HG03521 (cell line): ENCODE measurements around the gene STEAP3.

ENCODE experiments used
- ATAC-seq: cut with Tn5 transposase; IDR thresholded peaks from one replicate; pipeline ENCODE4 v1.9.1; 2021; ENCODE audit warnings: mild to moderate bottlenecking, moderate library complexity; ENCODE audit not compliant: unreplicated experiment

Gene STEAP3

DNA sequence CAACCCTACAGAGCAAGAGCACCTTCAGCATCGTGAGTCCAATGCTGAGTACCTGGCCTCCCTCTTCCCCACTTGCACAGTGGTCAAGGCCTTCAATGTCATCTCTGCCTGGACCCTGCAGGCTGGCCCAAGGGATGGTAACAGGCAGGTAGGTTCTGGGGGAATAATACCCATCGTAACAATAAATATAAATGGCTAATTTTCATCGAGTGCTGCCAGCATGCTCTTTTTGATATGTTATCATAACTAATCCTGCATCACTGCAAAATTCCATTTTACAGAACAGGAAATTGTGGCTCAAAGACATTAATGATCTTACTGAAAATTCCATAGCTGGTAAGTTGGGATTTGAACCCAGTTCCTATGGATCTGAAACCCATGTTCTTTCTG is 22.2 kb downstream of the STEAP3 start:
- ATAC-seq: no peak

- ATAC-seq: no peak
These were observed 23.5 kb downstream of the STEAP3 start for GRCh38 chr2:119246884-119247843.

DNA sequence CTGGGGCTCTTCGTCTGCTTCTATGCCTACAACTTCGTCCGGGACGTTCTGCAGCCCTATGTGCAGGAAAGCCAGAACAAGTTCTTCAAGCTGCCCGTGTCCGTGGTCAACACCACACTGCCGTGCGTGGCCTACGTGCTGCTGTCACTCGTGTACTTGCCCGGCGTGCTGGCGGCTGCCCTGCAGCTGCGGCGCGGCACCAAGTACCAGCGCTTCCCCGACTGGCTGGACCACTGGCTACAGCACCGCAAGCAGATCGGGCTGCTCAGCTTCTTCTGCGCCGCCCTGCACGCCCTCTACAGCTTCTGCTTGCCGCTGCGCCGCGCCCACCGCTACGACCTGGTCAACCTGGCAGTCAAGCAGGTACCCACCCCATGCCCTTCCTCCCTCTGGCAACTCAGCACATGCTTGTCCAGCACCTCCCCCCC is 24.2 kb downstream of the STEAP3 start:
- no peak for ATAC-seq

GRCh38 chr2:119248311-119248710 is 24.7 kb downstream of the STEAP3 start:
- ATAC-seq: no peak

DNA sequence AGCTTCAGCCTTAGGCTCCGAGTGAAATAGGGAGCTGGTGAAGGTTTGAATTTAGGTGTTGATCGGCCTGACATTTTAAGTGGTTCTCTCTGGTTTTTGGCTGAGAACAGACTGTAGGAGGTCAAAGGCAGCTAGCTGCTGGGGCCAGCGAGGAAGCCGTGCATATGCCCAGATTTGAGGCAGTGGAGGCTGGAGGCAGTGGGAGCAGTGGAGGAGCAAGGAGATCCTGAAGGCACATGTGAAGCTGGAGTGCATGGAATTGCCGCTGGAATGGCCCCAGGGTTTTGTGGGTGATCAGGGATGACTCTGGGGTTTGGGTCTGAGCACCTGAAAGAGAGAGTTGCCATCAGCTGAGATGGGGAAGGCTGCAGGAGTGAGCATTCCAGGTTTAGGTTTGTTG is 25.1 kb downstream of the STEAP3 start:
- no peak for ATAC-seq

DNA sequence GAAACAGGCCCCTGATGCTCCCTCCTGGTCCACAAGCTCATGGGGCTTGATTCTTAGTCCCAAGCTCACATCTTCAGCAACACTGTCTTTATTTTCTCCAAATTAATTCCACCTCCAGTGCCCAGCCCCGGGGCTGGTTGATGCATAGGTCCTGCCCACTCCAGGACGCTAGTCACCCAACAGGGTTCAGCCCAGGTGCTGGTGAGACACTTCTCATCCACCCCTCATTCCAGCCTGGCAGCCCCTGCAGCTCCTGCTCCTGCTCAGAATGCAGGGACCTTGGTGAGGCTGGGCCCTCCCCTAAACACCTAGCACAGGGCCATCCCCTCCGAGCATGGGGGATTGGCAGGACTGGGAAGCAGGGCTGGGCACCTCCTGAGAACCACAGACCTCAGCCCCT is 25.7 kb downstream of the STEAP3 start:
- ATAC-seq: no peak

GRCh38 chr2:119249855-119250717 is 26.5 kb downstream of the STEAP3 start:
- no peak for ATAC-seq

- ATAC-seq: no peak
These were observed 27.2 kb downstream of the STEAP3 start for GRCh38 chr2:119250718-119251290.

DNA sequence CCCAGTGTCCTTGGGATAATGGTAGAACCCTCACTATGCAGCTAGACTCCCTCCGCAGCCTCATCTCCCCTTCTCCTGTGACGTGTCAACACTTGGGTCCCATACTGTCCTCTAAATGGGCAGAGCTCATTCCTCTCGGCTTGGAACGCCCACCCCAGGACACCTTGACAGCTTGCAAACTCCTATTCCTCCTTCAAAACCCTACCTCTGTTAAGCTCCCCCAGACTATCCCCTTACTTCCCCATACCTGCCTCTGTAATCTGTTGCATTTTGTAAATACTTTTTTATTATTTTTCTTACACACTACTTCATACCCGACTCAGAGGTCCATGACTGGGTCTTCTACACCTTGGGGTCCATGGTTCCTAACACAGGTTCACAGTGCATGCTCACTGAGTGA is 28.0 kb downstream of the STEAP3 start:
- no peak for ATAC-seq

GRCh38 chr2:119252186-119253113 is 28.8 kb downstream of the STEAP3 start:
- no peak for ATAC-seq

DNA sequence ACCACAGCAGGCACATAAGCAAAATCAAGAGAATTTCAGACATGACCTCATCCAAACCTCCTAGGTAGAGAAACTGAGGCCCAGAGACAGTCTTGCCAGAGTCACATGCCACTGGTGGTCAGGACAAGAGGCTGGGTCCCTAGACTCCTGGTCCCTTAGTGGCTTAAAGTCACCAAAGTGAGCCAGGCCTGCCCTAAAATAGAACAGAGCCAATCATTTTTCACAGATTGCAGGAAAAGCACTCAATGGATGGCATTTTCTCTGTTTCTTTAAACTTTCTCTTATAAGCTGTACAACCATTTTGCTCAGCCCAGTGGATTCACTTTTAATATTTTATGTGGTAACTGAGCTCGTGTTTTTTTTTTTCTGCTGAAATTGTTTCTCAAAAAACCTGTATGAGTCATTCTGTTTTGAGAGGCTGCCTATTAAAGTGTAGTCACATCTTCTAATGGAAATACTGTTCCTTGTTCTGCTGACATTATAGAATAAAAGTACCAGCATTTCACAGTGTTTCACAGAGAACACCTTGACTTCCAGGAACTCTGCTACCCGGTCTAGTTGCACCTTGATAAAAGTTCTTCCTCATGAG is 29.6 kb downstream of the STEAP3 start:
- ATAC-seq: no peak

GRCh38 chr2:119253760-119254600 is 30.3 kb downstream of the STEAP3 start:
- ATAC-seq: no peak

GRCh38 chr2:119254601-119255080 is 31.0 kb downstream of the STEAP3 start:
- no peak for ATAC-seq

DNA sequence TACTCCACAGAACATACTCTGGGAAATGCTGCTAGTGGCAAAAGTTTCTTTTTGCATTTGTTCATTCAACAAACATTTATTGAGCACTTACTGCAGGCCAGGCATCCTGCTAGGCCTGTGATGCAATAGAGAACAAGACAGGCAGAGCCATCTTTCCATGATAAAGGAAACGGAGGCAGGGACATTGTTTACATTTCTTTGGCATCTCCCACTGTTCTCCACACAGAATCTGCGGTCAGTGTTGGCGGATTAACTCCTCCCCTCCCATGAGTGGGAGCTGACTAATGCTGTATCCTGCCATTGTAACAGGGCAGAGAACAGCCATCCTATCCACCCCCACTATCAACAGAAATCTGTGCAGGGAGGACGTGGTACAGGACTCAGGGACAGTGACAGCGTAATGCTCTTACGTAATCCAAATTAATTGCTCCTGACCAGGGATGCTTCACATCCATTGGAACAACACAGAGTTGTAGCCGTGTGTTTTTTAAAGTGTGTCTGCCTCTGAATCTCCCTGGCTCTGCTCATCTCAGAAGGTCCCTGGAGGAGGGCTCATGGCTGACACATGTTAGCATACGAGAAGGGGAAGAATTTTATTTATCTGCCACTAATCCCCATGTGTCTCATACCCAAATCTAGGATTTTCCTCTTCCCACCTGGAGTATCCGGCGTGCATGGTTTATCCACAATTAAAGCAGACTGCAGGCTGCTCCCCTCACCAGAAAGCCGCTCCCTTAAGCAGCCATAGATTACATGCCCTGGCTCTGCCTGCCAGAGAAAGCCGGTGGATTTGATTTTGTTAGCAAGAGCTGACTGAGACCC is 32.3 kb downstream of the STEAP3 start:
- no peak for ATAC-seq

DNA sequence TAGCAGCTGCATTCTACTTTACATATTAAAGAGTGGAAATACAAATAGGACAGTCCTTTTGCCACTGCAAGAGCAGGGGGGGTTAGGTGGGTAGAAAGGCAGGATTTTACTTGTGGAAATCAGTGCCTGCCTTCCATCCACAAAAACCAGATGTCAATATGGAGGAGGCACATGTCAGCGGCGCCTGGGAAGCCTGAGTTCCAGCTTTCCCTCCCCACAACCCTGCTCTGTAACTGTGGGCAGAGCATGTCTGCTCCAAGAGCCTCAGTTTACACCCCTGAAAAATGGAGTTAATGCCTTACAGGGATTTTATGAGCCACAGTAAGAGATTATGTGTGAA is 32.9 kb downstream of the STEAP3 start:
- ATAC-seq: no peak

- ATAC-seq: no peak
These were observed 33.6 kb downstream of the STEAP3 start for GRCh38 chr2:119257198-119257597.

GRCh38 chr2:119259296-119259860 is 35.7 kb downstream of the STEAP3 start:
- ATAC-seq: no peak
